ENCODE results near the gene AP3D1.

Gene AP3D1

DNA sequence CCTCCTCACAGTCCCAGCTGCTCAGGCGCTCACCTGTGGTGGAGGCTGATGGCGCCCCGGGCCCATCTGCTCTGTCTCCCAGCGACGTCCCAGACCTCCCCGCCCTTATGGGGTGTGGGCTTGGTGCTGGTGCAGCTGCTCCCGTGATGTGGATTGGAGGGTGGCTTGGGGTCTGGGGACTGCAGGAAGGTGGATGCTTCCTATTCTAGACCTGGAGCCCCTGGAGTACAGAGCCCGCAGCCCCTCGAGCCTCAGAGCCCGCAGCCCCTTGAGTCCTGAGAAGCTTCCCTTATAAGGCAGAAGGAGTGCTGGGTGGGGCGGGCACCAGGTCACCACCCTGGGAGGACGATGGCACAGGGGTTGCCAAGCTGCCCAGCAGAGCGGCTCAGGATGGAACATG is 44.0 kb upstream of the AP3D1 start:
- no peak overlapping the region for H3K4me3 ChIP-seq (ENCODE audit: low read depth, low read length)
- TF ChIP-seq, protein P1, sequence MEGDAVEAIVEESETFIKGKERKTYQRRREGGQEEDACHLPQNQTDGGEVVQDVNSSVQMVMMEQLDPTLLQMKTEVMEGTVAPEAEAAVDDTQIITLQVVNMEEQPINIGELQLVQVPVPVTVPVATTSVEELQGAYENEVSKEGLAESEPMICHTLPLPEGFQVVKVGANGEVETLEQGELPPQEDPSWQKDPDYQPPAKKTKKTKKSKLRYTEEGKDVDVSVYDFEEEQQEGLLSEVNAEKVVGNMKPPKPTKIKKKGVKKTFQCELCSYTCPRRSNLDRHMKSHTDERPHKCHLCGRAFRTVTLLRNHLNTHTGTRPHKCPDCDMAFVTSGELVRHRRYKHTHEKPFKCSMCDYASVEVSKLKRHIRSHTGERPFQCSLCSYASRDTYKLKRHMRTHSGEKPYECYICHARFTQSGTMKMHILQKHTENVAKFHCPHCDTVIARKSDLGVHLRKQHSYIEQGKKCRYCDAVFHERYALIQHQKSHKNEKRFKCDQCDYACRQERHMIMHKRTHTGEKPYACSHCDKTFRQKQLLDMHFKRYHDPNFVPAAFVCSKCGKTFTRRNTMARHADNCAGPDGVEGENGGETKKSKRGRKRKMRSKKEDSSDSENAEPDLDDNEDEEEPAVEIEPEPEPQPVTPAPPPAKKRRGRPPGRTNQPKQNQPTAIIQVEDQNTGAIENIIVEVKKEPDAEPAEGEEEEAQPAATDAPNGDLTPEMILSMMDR (conservative IDR thresholded peaks at IDR 0.05; ENCODE audit: low read depth, low read length): no peak
- DNase-seq (ENCODE audit: low read depth): no peak

DNA sequence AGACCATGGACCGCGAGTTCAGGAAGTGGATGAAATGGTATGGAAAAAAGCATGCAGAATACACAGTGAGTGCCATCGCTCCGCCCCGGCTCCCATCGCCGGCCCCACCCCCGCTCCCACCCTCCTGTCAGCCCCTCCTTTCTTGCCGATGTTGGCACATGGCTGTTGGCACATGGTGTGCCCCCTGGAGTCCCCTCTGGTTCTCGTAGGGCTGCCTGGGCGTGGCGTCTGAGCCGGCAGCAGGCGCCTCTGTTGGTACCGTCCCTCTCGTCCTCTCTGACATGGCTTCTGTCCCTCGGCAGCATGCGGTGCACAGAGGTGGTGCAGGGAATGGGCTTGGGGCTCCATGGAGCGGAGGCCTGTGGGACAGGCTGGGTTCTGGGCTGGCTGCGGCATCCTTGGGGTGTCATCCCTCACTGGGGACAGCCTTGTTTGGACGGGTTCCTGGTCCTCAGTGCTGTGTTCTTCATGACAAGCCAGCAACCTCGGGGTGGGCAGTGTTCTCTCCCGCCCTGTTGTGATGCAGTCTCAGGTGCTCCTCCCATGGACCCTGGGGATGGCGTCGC is 43.2 kb upstream of the AP3D1 start:
- no peak overlapping the region for H3K4me3 ChIP-seq (ENCODE audit: low read depth, low read length)
- TF ChIP-seq, protein P1 (conservative IDR thresholded peaks at IDR 0.05; ENCODE audit: low read depth, low read length): no peak
- no peak for DNase-seq (ENCODE audit: low read depth)

DNA sequence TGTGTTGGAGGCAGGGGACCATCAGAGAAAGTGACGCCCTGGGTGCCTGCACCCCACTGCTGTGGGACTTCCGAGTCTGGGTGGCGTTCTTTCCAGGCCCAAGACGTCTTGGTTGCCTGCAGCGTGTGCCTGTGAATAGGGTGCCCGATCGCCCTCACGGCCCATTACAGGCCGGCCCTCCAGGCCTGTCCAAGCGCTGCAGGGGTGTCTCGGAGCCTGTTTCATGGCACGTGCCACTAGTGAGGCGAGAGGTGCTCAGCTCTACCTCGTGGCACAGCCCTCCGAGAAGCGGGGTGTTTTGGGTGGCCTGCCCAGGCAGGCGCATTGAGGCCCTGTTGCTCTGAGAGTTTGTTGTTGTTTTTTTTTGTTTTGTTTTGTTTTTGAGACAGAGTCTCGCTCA is 42.4 kb upstream of the AP3D1 start:
- TF ChIP-seq, protein P1 (conservative IDR thresholded peaks at IDR 0.05; ENCODE audit: low read depth, low read length): no peak
- H3K4me3 ChIP-seq (ENCODE audit: low read depth, low read length): no peak overlapping the region
- no peak for DNase-seq (ENCODE audit: low read depth)

DNA sequence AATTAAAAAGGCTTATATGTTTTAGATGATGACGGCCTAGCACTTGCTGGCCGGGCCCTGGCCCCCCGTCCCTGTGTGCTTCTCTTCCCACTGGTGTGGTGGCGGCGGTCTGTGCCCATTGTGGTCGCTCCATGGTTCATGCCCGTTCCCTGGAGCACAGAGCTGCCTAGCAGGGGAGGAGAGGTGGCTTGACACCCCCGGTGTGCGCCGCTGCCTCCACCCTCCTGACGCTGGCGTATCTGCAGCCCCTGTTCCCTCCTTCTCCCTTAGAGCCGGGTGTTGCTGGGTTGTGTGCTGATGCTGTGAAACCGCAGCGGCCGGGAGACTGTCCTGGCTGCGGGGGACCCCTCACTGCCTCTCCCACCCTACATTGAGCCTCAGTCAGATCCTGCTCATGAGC is 41.5 kb upstream of the AP3D1 start:
- no peak for DNase-seq (ENCODE audit: low read depth)
- H3K4me3 ChIP-seq (ENCODE audit: low read depth, low read length): no peak overlapping the region
- TF ChIP-seq, protein P1 (conservative IDR thresholded peaks at IDR 0.05; ENCODE audit: low read depth, low read length): no peak

DNA sequence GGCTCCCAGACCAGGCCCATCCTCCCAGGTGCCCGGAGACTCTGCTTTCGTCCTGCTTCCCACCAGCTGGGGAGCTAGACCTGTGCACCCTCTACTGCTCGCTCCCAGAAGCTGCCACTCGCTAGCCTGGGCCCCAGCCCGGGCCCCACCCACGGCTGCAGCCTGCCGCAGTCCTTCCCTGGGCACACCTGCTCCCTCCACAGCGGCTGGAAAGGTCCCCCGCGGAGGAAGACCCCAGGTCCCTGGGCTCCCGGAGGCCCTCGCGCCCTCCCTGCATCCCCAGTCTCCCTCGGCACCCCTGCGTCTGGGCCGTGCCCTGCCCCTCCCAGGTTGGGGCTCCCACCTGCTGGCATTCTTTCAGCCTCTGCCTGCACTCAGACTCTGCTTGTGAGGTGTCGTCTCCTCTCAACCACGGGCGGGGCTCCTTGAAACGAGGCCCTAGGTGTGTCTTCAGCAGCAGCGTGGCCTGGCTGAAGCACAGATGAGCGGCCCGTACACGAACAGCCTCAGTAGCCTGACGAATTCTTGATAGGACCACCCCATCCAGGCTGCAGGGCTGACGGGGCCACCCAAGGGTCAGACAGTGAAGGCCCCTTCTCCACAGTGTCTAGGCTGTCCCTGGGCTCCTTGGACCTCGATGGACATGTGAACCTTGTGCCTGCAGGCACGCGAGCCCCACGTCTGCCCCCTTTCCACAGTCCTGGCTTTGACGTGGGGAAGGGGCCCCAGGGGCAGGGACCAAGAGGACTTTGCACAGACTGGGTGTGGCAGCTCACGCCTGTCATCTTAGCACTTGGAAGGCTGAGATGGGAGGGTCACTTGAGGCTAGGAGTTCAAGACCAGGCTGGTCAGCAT is 40.3 kb upstream of the AP3D1 start:
- DNase-seq (ENCODE audit: low read depth): no peak
- TF ChIP-seq, protein P1 (conservative IDR thresholded peaks at IDR 0.05; ENCODE audit: low read depth, low read length): no peak
- H3K4me3 ChIP-seq (ENCODE audit: low read depth, low read length): no peak overlapping the region

DNA sequence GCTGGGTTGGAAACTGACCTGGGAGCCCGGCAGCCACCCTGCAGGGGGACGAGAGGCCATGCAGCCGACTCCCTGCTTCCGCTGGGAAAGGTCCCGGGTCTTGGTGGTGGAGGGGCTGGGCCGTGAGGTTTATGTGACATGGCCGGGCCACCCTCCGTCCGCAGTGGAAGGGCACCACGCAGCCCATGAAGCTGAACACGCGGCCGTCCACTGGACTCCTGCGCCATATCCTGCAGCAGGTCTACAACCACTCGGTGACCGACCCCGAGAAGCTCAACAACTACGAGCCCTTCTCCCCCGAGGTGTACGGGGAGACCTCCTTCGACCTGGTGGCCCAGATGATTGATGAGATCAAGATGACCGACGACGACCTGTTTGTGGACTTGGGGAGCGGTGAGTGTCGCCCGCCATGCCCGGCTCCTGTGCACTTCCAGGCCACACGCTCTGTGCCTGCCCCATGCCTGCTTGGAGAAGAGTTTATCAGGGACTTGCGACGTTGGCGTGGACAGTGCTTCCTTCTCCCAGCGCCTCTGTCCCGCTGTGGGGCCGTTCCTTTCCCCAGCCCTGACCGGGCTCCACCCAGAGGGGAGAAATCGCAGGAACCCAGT is 39.6 kb upstream of the AP3D1 start:
- no peak overlapping the region for H3K4me3 ChIP-seq (ENCODE audit: low read depth, low read length)
- DNase-seq (ENCODE audit: low read depth): no peak
- TF ChIP-seq, protein P1 (conservative IDR thresholded peaks at IDR 0.05; ENCODE audit: low read depth, low read length): no peak
